ENCODE measurements around the gene SYP. TPM values are rescaled to one million over a fixed set of nuclear protein-coding genes. Genes with fewer than 3 reads are reported as not detected.

SYP gene
- total RNA-seq, 1 donor from 2014 or later: 1.6 TPM

GRCh38 chrX:49176421-49177326 lies 23.3 kb downstream of the SYP start:
- Mint-ChIP-seq H3K27ac (ENCODE audit: unreplicated experiment) (peak overlapping the region; percentile 58), H3K4me3 (ENCODE audit: unreplicated experiment) (no peak overlapping the region), H3K27me3 (ENCODE audit: low read depth, unreplicated experiment) (no peaks in the 10 kb centered on the region), H3K4me1 (ENCODE audit: low read depth, unreplicated experiment) (no peaks in the 10 kb centered on the region), H3K9me3 (ENCODE audit: unreplicated experiment) (no peaks in the 10 kb centered on the region), H3K36me3 (ENCODE audit: low read depth, unreplicated experiment) (peaks cover 7% of the 10 kb centered on the region)
- Histone ChIP-seq H3K9me3 (ENCODE audit: insufficient read depth, low read depth, low read length) (no peaks in the 10 kb centered on the region), H4K20me1 (ENCODE audit: insufficient read depth, low read length) (peaks cover 9% of the 10 kb centered on the region), H3K4me2 (ENCODE audit: low read length) (no peak overlapping the region), H3K27me3 (ENCODE audit: insufficient read depth, low read length) (no peaks in the 10 kb centered on the region), H3K27ac (ENCODE audit: low read depth, low read length) (no peak overlapping the region), H3K4me1 (ENCODE audit: insufficient read depth, low read length) (peaks cover 6% of the 10 kb centered on the region), H2AFZ (ENCODE audit: low read depth, low read length) (no peak overlapping the region), H3K79me2 (ENCODE audit: insufficient read depth, low read length) (peaks cover 22% of the 10 kb centered on the region), H3K36me3 (ENCODE audit: insufficient read depth, low read length) (no peaks in the 10 kb centered on the region), H3K9ac (ENCODE audit: low read length) (no peak overlapping the region), H3K4me3 (ENCODE audit: insufficient read depth, low read depth, low read length) (no peak overlapping the region)
- DNase-seq (ENCODE audit: low read depth) (no peak), FAIRE-seq (peak; percentile 5)
- TF ChIP-seq, protein P1, sequence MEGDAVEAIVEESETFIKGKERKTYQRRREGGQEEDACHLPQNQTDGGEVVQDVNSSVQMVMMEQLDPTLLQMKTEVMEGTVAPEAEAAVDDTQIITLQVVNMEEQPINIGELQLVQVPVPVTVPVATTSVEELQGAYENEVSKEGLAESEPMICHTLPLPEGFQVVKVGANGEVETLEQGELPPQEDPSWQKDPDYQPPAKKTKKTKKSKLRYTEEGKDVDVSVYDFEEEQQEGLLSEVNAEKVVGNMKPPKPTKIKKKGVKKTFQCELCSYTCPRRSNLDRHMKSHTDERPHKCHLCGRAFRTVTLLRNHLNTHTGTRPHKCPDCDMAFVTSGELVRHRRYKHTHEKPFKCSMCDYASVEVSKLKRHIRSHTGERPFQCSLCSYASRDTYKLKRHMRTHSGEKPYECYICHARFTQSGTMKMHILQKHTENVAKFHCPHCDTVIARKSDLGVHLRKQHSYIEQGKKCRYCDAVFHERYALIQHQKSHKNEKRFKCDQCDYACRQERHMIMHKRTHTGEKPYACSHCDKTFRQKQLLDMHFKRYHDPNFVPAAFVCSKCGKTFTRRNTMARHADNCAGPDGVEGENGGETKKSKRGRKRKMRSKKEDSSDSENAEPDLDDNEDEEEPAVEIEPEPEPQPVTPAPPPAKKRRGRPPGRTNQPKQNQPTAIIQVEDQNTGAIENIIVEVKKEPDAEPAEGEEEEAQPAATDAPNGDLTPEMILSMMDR (IDR thresholded peaks at IDR 0.05; ENCODE audit: insufficient read depth, low read depth, low read length): no peak
- TF ChIP-seq EZH2 (IDR thresholded peaks at IDR 0.05; ENCODE audit: insufficient read depth, low read length): no peak

DNA sequence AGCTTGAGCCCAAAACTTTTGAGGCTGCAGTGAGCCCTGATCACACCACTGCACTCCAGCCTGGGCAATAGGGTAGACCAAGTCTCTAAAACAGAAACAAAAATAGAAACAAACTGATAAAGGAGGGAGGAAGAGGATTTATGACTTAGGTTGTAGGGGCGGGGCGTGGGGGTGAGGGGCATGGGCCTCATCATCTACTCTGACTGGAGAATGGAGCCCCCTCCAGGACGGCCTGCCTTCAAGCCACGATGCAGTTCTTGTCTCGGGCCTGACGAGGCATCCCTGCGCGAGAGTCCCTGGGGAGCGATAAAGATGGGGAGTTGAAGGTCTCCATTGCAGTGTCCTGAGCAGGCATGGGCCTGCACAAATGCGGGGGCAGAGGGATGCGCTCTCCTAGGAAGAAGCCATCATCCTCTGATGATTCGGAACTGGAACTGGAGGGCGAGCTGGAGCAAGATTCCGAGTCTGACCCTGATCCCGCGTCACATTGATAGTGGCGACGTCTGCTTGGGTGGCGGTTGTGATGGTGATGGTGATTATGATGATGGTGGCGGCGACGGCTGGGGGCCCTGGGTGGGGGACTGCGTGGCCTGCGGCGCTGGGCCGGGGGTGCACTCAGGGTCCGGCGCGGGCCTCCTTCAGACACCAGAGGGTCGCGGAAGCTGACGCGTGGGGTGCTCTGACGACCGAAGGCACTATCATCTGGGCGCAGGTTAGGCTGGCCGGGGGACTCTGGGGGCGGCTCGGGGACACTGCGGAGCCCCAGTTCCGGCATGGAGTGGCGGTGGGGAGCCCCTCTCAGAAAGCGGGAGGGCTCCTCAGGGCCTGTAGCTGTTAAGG lies 24.3 kb downstream of the SYP start:
- Mint-ChIP-seq H3K9me3 (ENCODE audit: unreplicated experiment) (no peaks in the 10 kb centered on the region), H3K4me1 (ENCODE audit: low read depth, unreplicated experiment) (no peaks in the 10 kb centered on the region), H3K36me3 (ENCODE audit: low read depth, unreplicated experiment) (peaks cover 7% of the 10 kb centered on the region), H3K27me3 (ENCODE audit: low read depth, unreplicated experiment) (no peaks in the 10 kb centered on the region), H3K27ac (ENCODE audit: unreplicated experiment) (no peak overlapping the region), H3K4me3 (ENCODE audit: unreplicated experiment) (no peak overlapping the region)
- Histone ChIP-seq H3K27ac (ENCODE audit: low read depth, low read length) (no peak overlapping the region), H3K4me1 (ENCODE audit: insufficient read depth, low read length) (peaks cover 6% of the 10 kb centered on the region), H3K9me3 (ENCODE audit: insufficient read depth, low read depth, low read length) (no peaks in the 10 kb centered on the region), H3K4me3 (ENCODE audit: insufficient read depth, low read depth, low read length) (no peak overlapping the region), H3K9ac (ENCODE audit: low read length) (no peak overlapping the region), H3K4me2 (ENCODE audit: low read length) (no peak overlapping the region), H3K27me3 (ENCODE audit: insufficient read depth, low read length) (no peaks in the 10 kb centered on the region), H3K36me3 (ENCODE audit: insufficient read depth, low read length) (no peaks in the 10 kb centered on the region), H2AFZ (ENCODE audit: low read depth, low read length) (no peak overlapping the region), H4K20me1 (ENCODE audit: insufficient read depth, low read length) (peaks cover 9% of the 10 kb centered on the region), H3K79me2 (ENCODE audit: insufficient read depth, low read length) (peaks cover 22% of the 10 kb centered on the region)
- DNase-seq (ENCODE audit: low read depth): no peak
- no peak for FAIRE-seq
- TF ChIP-seq, protein P1 (IDR thresholded peaks at IDR 0.05; ENCODE audit: insufficient read depth, low read depth, low read length): no peak
- no peak for TF ChIP-seq EZH2 (IDR thresholded peaks at IDR 0.05; ENCODE audit: insufficient read depth, low read length)
